ENCODE measurements around the gene SSNA1. TPM values are rescaled to one million over a fixed set of nuclear protein-coding genes. Genes with fewer than 3 reads are reported as not detected.

SSNA1 gene
- total and polyA plus RNA-seq, 9 of the 15 experiments (the other 6 are each of a cell fraction or from before 2014, with no cell fraction given): 1.9 to 130 (median 57.1) TPM

DNA sequence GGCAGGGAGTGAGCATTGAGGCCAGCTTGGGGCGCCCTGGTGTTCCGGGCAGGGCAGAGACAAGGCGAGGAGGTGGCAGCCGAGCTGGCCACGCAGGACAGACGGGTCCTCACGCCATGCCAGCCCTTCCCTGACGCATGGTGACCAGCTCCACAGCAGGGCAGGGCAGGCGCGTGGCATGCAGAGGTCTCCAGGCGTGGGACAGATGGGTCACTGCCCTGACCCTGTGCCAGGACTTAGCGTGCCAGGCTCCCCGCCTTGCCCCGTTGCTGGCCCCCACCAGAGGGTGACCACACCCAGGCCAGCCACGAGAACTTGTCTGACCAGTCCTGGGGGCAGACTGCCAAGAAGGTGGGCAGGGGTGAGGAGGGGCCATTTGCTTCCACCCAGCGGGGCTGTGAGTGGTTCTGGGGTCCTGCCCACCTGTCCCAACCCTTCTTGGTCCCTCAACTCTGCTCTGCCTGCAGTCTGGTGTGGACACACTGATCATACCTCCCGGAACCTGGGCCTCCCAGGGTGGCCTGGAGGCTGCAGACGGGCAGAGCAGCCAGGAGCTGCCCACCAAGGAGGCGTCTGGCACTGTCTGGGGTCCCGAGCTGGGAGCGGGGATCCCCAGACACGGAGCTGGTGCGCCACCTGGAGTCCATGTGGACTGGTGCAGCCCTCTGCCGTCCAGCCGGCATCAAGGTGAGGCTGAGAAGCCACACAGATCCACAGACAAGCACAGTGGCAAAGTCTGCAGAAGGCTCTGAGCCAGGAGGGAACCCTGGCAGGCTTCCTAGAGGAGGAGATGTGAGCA is 38.8 kb downstream of the SSNA1 start, which contains the start of gene RNF224 (continued):
- no peak for TF ChIP-seq POLR3G (IDR thresholded peaks at IDR 0.05; ENCODE audit: extremely low read depth, insufficient read length, insufficient replicate concordance)
- TF ChIP-seq PHB (CRISPR knock-in tag; IDR thresholded peaks at IDR 0.05): no peak
- TF ChIP-seq ZNF77 (CRISPR knock-in tag; IDR thresholded peaks at IDR 0.05): no peak
- TF ChIP-seq ZNF143 (CRISPR knock-in tag; IDR thresholded peaks at IDR 0.05): no peak
- no peak for TF ChIP-seq RNF2 (IDR thresholded peaks at IDR 0.05)
- peak in 1 of 2 experiments; percentile 17; a peak in 1 of 4 replicates for TF ChIP-seq NONO (IDR thresholded peaks at IDR 0.05; ENCODE audit: low read depth in 2 of 2, low read length in 1 of 2)
- TF ChIP-seq CHD2 (IDR thresholded peaks at IDR 0.05; ENCODE audit: low read depth, low read length): no peak
- 0 out of 2 replicates have a peak, but pooled peaks have one; percentile 12 for TF ChIP-seq ZBTB17 (CRISPR knock-in tag; IDR thresholded peaks at IDR 0.05)
- TF ChIP-seq ZNF263 (CRISPR knock-in tag; IDR thresholded peaks at IDR 0.05; ENCODE audit: borderline replicate concordance): peak; percentile 65; the same call in 1 of the 2 replicates
- no peak for TF ChIP-seq MIER1 (IDR thresholded peaks at IDR 0.05; ENCODE audit: low read depth)
- no peak for TF ChIP-seq PBX2 (CRISPR knock-in tag; IDR thresholded peaks at IDR 0.05; ENCODE audit: low read depth)
- no peak for TF ChIP-seq PBX2 (tag; conservative IDR thresholded peaks at IDR 0.05; ENCODE audit: low read depth)
- TF ChIP-seq STAG1 (CRISPR knock-in tag; IDR thresholded peaks at IDR 0.05; ENCODE audit: borderline replicate concordance): peak; percentile 86
- no peak for TF ChIP-seq HBP1 (CRISPR knock-in tag; IDR thresholded peaks at IDR 0.05)
- TF ChIP-seq SMAD4 (CRISPR knock-in tag; conservative IDR thresholded peaks at IDR 0.05): peak; percentile 68
- no peak for TF ChIP-seq ETV1 (tag; conservative IDR thresholded peaks at IDR 0.05; ENCODE audit: low read depth)
- TF ChIP-seq SMARCA5 (IDR thresholded peaks at IDR 0.05): no peak
- TF ChIP-seq EP400 (IDR thresholded peaks at IDR 0.05): no peak
- no peak for TF ChIP-seq ZNF778 (CRISPR knock-in tag; IDR thresholded peaks at IDR 0.05)
- no peak for TF ChIP-seq RBM34 (IDR thresholded peaks at IDR 0.05; ENCODE audit: borderline replicate concordance, insufficient read depth, low read length)
- TF ChIP-seq ZNF764 (CRISPR knock-in tag; IDR thresholded peaks at IDR 0.05; ENCODE audit: low read depth): no peak
- TF ChIP-seq SIN3B (IDR thresholded peaks at IDR 0.05; ENCODE audit: low read depth): no peak
- peak; percentile 56 for TF ChIP-seq ZBTB7A (IDR thresholded peaks at IDR 0.05; ENCODE audit: borderline replicate concordance, control insufficient read depth, low read depth, low read length)
- no peak for TF ChIP-seq ZNF589 (CRISPR knock-in tag; IDR thresholded peaks at IDR 0.05; ENCODE audit: low read depth)
- 0 out of 2 replicates have a peak, but pooled peaks have one; percentile 53 for TF ChIP-seq KLF13 (tag; IDR thresholded peaks at IDR 0.05; ENCODE audit: borderline replicate concordance, low read depth)
